Nephron progenitor cell (in vitro differentiated cells): ENCODE data around the gene LRRC38.

Experiments
- DNase-seq: peaks from one replicate; pipeline ENCODE4 v3.0.0; 2021
- H3K27ac Mint-ChIP-seq: 2 replicates; pipeline ENCODE4 v1.8.0; 2021; ENCODE audit warnings: mild to moderate bottlenecking, moderate library complexity, mixed read lengths
- H3K27me3 Mint-ChIP-seq: 2 replicates; pipeline ENCODE4 v1.8.0; 2021; ENCODE audit warnings: mild to moderate bottlenecking, low read depth, mixed read lengths; ENCODE audit not compliant: poor library complexity
- H3K36me3 Mint-ChIP-seq: 2 replicates; pipeline ENCODE4 v1.8.0; 2021; ENCODE audit warnings: low read depth, mixed read lengths
- H3K4me1 Mint-ChIP-seq: 2 replicates; pipeline ENCODE4 v1.8.0; 2021; ENCODE audit warnings: mixed read lengths
- H3K4me3 Mint-ChIP-seq: 2 replicates; pipeline ENCODE4 v1.8.0; 2021; ENCODE audit warnings: mild to moderate bottlenecking, moderate library complexity, mixed read lengths
- H3K9me3 Mint-ChIP-seq: 2 replicates; pipeline ENCODE4 v1.8.0; 2021; ENCODE audit warnings: mild to moderate bottlenecking, moderate library complexity, mixed read lengths
- TF ChIP-seq, protein P1 (sequence below): fragments of 200-600 bp; sonication (generic); IDR thresholded peaks from 2 replicates; pipeline ENCODE4 v1.5.0; 2021; ENCODE audit warnings: antibody characterized with exemption

LRRC38 gene

GRCh38 chr1:13432251-13432650 lies 81.6 kb downstream of the LRRC38 start:
- Mint-ChIP-seq H3K36me3 (no peaks in the 10 kb centered on the region), H3K4me3 (no peak overlapping the region), H3K27ac (no peak overlapping the region), H3K4me1 (no peaks in the 10 kb centered on the region), H3K9me3 (peaks cover 90% of the 10 kb centered on the region), H3K27me3 (no peaks in the 10 kb centered on the region)
- no peak for DNase-seq
- TF ChIP-seq, protein P1, sequence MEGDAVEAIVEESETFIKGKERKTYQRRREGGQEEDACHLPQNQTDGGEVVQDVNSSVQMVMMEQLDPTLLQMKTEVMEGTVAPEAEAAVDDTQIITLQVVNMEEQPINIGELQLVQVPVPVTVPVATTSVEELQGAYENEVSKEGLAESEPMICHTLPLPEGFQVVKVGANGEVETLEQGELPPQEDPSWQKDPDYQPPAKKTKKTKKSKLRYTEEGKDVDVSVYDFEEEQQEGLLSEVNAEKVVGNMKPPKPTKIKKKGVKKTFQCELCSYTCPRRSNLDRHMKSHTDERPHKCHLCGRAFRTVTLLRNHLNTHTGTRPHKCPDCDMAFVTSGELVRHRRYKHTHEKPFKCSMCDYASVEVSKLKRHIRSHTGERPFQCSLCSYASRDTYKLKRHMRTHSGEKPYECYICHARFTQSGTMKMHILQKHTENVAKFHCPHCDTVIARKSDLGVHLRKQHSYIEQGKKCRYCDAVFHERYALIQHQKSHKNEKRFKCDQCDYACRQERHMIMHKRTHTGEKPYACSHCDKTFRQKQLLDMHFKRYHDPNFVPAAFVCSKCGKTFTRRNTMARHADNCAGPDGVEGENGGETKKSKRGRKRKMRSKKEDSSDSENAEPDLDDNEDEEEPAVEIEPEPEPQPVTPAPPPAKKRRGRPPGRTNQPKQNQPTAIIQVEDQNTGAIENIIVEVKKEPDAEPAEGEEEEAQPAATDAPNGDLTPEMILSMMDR = no peak

- DNase-seq = no peak
- no peaks in the 10 kb centered on the region for H3K4me1 Mint-ChIP-seq
- TF ChIP-seq, protein P1 = no peak
- no peak overlapping the region for H3K4me3 Mint-ChIP-seq
- H3K36me3 Mint-ChIP-seq = no peaks in the 10 kb centered on the region
- no peak overlapping the region for H3K27ac Mint-ChIP-seq
- peaks cover 3% of the 10 kb centered on the region for H3K27me3 Mint-ChIP-seq
- H3K9me3 Mint-ChIP-seq = peaks cover 89% of the 10 kb centered on the region
Observed at GRCh38 chr1:13430495-13430894, 83.3 kb downstream of the LRRC38 start.
